Uterus (tissue), 4 donors: Measurements from ENCODE around the gene CFAP119. TPM values are rescaled to one million over a fixed set of nuclear protein-coding genes. Genes with fewer than 3 reads are reported as not detected.

Experiments used
- DNase-seq, 2 donors: peaks; one replicate each; pipeline ENCODE4 v3.0.0-alpha.2; 2019 to 2020
- H3K27ac ChIP-seq, 2 donors: fragments of 200-600 bp; sonication (generic); 1 replicate in 1 of 2; 2 replicates in 1 of 2; pipeline ENCODE4 v1.5.1; 2016 to 2018
- H3K27me3 ChIP-seq, 2 donors: fragments of 200-600 bp; sonication (generic); one replicate each; pipeline ENCODE4 v1.5.1; 2018 to 2019; ENCODE audit warnings: control low read depth in 1 of 2
- H3K36me3 ChIP-seq, 2 donors: fragments of 200-600 bp; sonication (generic); one replicate each; pipeline ENCODE4 v1.5.1; 2019; ENCODE audit warnings: control low read depth in 1 of 2
- H3K4me1 ChIP-seq, 2 donors: fragments of 200-600 bp; sonication (generic); one replicate each; pipeline ENCODE4 v1.5.1; 2018 to 2019; ENCODE audit warnings: control low read depth in 1 of 2
- H3K4me3 ChIP-seq, 2 donors: fragments of 200-600 bp; sonication (generic); 1 replicate in 1 of 2; 2 replicates in 1 of 2; pipeline ENCODE4 v1.5.1; 2018 to 2019; ENCODE audit warnings: mild to moderate bottlenecking in 1 of 2
- H3K9me3 ChIP-seq, 2 donors: fragments of 200-600 bp; sonication (generic); one replicate each; pipeline ENCODE4 v1.5.1; 2019; ENCODE audit warnings: control low read depth in 1 of 2
- CTCF ChIP-seq, 4 experiments: fragments of 200-600 bp in 2 of 4; fragments of 450-650 bp in 2 of 4; sonication (generic) in 2 of 4; IDR thresholded peaks; one replicate each; pipeline ENCODE4 v1.5.1; 2016 to 2019; ENCODE audit warnings: antibody characterized with exemption in 4 of 4, mild to moderate bottlenecking in 2 of 4, moderate library complexity in 1 of 4
- POLR2A ChIP-seq, 2 donors: fragments of 450-650 bp; IDR thresholded peaks; one replicate each; pipeline ENCODE4 v1.6.1; 2016; ENCODE audit warnings: antibody characterized with exemption in 2 of 2, mild to moderate bottlenecking in 1 of 2, moderate library complexity in 1 of 2
- intact Hi-C: fragments of 100-400 bp; cut with DNase I; formaldehyde crosslinking; loops from one replicate; pipeline ENCODE4 v1.15.1; 2023; ENCODE audit warnings: low total_unique reads
- total RNA-seq, 4 donors: library from RNA; depleted of rRNA in 3 of 4; stranded (reverse); fragments of >200 nt in 3 of 4; gene quantifications; one replicate each; pipeline versions ENCODE4 v1.1.0 to v1.2.4, GENCODE V29; 2014 to 2023
- donor health status: DM: yes; HTN: yes; CAD: no.

Gene CFAP119
- total RNA-seq, 4 donors from 2014 or later = 4.1 to 9.1 TPM; not detected in 2

- TF ChIP-seq POLR2A (IDR thresholded peaks at IDR 0.05) (no peak), CTCF (IDR thresholded peaks at IDR 0.05) (no peak)
- no peaks in the 10 kb centered on the region for H3K36me3 ChIP-seq
- H3K4me3 ChIP-seq = no peak overlapping the region
- intact Hi-C loops = no loop called here
- H3K27ac ChIP-seq = peak overlapping the region in 1 of 2 donors; percentile 47
- no peaks in the 10 kb centered on the region for H3K9me3 ChIP-seq
- no peaks in the 10 kb centered on the region for H3K27me3 ChIP-seq
- H3K4me1 ChIP-seq = peaks cover 0 to 6% of the 10 kb centered on the region in 2 donors
- no peak for DNase-seq
These were observed 20.4 kb downstream of the CFAP119 start for GRCh38 chr16:30741461-30741914.

GRCh38 chr16:30740364-30741251 is 21.3 kb downstream of the CFAP119 start:
- Histone ChIP-seq H3K36me3 (no peaks in the 10 kb centered on the region), H3K4me3 (no peak overlapping the region), H3K27me3 (no peaks in the 10 kb centered on the region), H3K9me3 (no peaks in the 10 kb centered on the region), H3K27ac (peak overlapping the region; percentile 0 to 47), H3K4me1 (peaks cover 0 to 6% of the 10 kb centered on the region in 2 donors)
- intact Hi-C loops = no loop called here
- TF ChIP-seq POLR2A (IDR thresholded peaks at IDR 0.05) = no peak
- no peak for TF ChIP-seq CTCF (IDR thresholded peaks at IDR 0.05)
- peak; percentile 64 to 80 for DNase-seq

GRCh38 chr16:30738984-30739951 is 22.6 kb downstream of the CFAP119 start:
- H3K4me1 ChIP-seq = peaks cover 0 to 6% of the 10 kb centered on the region in 2 donors
- DNase-seq = no peak
- no peak for TF ChIP-seq POLR2A (IDR thresholded peaks at IDR 0.05)
- TF ChIP-seq CTCF (IDR thresholded peaks at IDR 0.05) = no peak
- no peaks in the 10 kb centered on the region for H3K9me3 ChIP-seq
- H3K4me3 ChIP-seq = no peak overlapping the region
- H3K27me3 ChIP-seq = no peaks in the 10 kb centered on the region
- H3K27ac ChIP-seq = peak overlapping the region in 1 of 2 donors; percentile 47
- intact Hi-C loops = no loop called here
- no peaks in the 10 kb centered on the region for H3K36me3 ChIP-seq

GRCh38 chr16:30737794-30738648 is 23.8 kb downstream of the CFAP119 start:
- Histone ChIP-seq H3K27ac (no peak overlapping the region), H3K27me3 (no peaks in the 10 kb centered on the region), H3K36me3 (no peaks in the 10 kb centered on the region), H3K9me3 (no peaks in the 10 kb centered on the region), H3K4me3 (no peak overlapping the region), H3K4me1 (peaks cover 0 to 6% of the 10 kb centered on the region in 2 donors)
- no peak for DNase-seq
- TF ChIP-seq CTCF (IDR thresholded peaks at IDR 0.05) (no peak), POLR2A (IDR thresholded peaks at IDR 0.05) (no peak)
- intact Hi-C loops = no loop called here
